KMS-11 (cell line): Measurements from ENCODE around the gene PYGL.
A peak's percentile ranks its signal among the peaks of the same experiment; 100 is the strongest.
"Not testable (repeated sequence)": the region's sequence is repeated elsewhere in the genome, so short reads cannot be mapped to it uniquely, and the experiment has no call there.

ENCODE experiments used
- H2AFZ ChIP-seq: fragments of 200-600 bp; sonication (generic); 2 replicates; pipeline ENCODE4 v1.6.1; 2016; ENCODE audit warnings: antibody characterized with exemption, mixed run types, low read depth
- H3K27ac ChIP-seq: fragments of 200-600 bp; sonication (generic); 2 replicates; pipeline ENCODE4 v1.6.1; 2016; ENCODE audit warnings: mild to moderate bottlenecking, mixed run types
- H3K27me3 ChIP-seq: fragments of 200-600 bp; sonication (generic); 2 replicates; pipeline ENCODE4 v1.6.1; 2017; ENCODE audit warnings: mild to moderate bottlenecking, low read depth, mixed run types, moderate library complexity; ENCODE audit not compliant: insufficient read depth
- H3K36me3 ChIP-seq: fragments of 200-600 bp; sonication (generic); 2 replicates; pipeline ENCODE4 v1.6.1; 2017; ENCODE audit warnings: mild to moderate bottlenecking, mixed run types; ENCODE audit not compliant: insufficient read depth
- H3K4me1 ChIP-seq: fragments of 200-600 bp; sonication (generic); 2 replicates; pipeline ENCODE4 v1.6.1; 2016; ENCODE audit warnings: mild to moderate bottlenecking, low read depth, mixed run types; ENCODE audit not compliant: poor library complexity, severe bottlenecking
- H3K4me2 ChIP-seq: fragments of 200-600 bp; sonication (generic); 2 replicates; pipeline ENCODE4 v1.7.0; 2016; ENCODE audit warnings: mild to moderate bottlenecking, mixed run types
- H3K4me3 ChIP-seq: fragments of 200-600 bp; sonication (generic); IDR thresholded peaks from 2 replicates; pipeline ENCODE4 v1.6.1; 2017; ENCODE audit warnings: low read depth, low read length, mixed read lengths; ENCODE audit not compliant: insufficient read depth
- H3K79me2 ChIP-seq: fragments of 200-600 bp; sonication (generic); 2 replicates; pipeline ENCODE4 v1.6.1; 2016; ENCODE audit warnings: low read depth, mixed run types; ENCODE audit not compliant: insufficient read depth
- H3K9ac ChIP-seq: fragments of 200-600 bp; sonication (generic); 2 replicates; pipeline ENCODE4 v1.6.1; 2016; ENCODE audit warnings: mild to moderate bottlenecking, mixed run types
- H4K20me1 ChIP-seq: fragments of 200-600 bp; sonication (generic); 2 replicates; pipeline ENCODE4 v1.6.1; 2016; ENCODE audit warnings: mild to moderate bottlenecking, mixed run types; ENCODE audit not compliant: insufficient read depth
- TF ChIP-seq, protein P1 (sequence below): fragments of 200-600 bp; sonication (generic); conservative IDR thresholded peaks from 2 replicates; pipeline ENCODE4 v1.6.1; 2017; ENCODE audit warnings: low read depth, mild to moderate bottlenecking, antibody characterized with exemption, low read length, moderate library complexity, mixed read lengths

The PYGL gene

DNA sequence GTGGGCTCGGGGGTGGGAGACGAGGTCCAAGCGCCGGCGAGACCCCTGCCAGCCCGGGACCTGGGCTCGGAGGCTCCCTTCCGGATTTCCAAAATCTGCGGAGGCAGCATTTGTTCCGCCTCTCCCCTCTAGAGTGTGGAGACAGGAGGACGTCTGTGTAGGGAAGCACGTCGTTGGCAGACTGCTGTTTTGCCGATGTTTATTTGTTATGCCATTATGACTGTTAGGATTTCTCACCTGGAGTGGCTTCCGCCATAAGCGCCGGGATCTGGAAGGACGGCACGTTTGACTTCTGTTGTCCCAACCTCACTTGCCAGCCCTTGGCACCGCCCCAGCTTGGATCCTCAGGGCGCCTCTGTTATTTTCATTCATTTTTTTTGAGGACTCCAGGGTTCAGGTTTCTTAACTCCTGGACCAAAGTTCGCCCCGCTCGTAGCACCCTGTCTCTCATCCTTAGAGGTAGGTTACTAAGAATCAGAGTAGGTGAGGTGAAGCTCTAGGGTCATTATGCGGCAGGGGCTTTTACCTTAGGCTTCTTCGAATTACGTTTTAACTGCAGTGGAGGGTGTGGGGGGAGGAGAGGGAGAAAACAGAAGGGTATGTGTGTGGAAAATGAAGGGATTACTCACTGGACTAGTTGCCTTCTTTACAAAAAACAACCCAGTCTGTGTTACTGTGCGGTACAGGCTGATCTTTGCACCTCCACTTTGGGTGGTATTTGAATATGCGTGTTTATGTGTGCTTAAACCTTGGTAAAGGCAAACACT is 547 bp upstream of the PYGL start:
- TF ChIP-seq, protein P1, sequence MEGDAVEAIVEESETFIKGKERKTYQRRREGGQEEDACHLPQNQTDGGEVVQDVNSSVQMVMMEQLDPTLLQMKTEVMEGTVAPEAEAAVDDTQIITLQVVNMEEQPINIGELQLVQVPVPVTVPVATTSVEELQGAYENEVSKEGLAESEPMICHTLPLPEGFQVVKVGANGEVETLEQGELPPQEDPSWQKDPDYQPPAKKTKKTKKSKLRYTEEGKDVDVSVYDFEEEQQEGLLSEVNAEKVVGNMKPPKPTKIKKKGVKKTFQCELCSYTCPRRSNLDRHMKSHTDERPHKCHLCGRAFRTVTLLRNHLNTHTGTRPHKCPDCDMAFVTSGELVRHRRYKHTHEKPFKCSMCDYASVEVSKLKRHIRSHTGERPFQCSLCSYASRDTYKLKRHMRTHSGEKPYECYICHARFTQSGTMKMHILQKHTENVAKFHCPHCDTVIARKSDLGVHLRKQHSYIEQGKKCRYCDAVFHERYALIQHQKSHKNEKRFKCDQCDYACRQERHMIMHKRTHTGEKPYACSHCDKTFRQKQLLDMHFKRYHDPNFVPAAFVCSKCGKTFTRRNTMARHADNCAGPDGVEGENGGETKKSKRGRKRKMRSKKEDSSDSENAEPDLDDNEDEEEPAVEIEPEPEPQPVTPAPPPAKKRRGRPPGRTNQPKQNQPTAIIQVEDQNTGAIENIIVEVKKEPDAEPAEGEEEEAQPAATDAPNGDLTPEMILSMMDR: no peak
- Histone ChIP-seq H3K27ac (no peak overlapping the region), H2AFZ (0 out of 2 replicates have a peak overlapping the region, but pooled peaks have one; percentile 38), H3K4me1 (no peaks in the 10 kb centered on the region), H3K4me3 (no peak overlapping the region), H3K4me2 (no peak overlapping the region), H4K20me1 (no peaks in the 10 kb centered on the region), H3K27me3 (no peaks in the 10 kb centered on the region), H3K79me2 (no peaks in the 10 kb centered on the region), H3K36me3 (no peaks in the 10 kb centered on the region), H3K9ac (no peak overlapping the region)

DNA sequence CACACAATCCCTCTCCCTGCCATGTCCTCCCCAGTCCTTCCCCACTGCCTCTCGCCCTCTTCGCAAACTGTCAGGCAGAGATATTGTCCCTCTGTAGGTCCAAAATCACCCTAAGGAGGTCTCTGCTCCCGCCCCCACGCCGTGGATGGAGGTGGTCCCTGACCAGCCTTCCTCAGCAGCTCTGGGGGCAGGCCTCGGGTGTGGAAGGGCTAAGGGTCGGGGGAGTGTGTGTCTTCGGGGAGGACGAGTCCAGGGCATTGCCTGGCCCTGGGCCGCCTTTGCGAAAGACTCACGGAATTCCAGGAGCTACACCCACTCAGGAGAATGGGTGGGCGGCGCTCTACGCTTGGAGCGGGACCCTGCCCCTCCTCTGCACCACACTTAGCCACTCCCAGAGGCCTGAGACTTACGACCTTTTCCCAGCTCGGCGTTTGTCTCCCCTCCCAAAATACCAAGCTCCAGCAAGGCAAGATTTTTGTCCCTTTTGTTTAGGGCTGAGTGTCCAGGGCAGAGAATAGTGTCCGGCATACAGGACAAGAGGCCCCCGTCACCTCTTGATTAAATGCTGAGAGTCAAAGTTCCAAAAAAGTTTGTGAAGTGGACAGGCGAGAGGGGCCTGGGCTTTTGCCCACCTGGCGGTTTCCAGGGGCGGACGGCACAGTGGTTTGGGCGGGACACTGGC is 881 bp downstream of the PYGL start:
- Histone ChIP-seq H3K79me2 (no peaks in the 10 kb centered on the region), H3K27ac (no peak overlapping the region), H3K27me3 (no peaks in the 10 kb centered on the region), H2AFZ (no peak overlapping the region), H3K36me3 (no peaks in the 10 kb centered on the region), H3K4me2 (no peak overlapping the region), H3K9ac (no peak overlapping the region), H4K20me1 (no peaks in the 10 kb centered on the region), H3K4me3 (no peak overlapping the region), H3K4me1 (no peaks in the 10 kb centered on the region)
- TF ChIP-seq, protein P1: no peak

DNA sequence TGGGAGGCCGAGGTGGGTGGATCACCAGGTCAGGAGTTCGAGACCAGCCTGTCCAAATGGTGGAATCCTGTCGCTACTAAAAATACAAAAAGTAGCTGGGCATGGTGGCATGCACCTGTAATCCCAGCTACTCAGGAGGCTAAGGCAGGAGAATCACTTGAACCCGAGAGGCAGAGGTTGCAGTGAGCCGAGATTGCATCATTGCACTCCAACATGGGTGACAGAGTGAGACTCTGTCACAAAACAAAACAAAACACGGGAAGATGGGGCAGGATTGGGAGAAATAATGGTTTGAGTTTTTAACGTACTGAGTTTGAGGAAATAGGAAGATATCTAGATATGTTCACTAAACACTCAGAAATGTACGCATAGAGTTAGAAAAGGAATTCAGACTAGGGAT is 2.6 kb downstream of the PYGL start:
- H3K4me2 ChIP-seq, H3K27ac ChIP-seq, H3K4me3 ChIP-seq, H3K4me1 ChIP-seq, H4K20me1 ChIP-seq, H3K79me2 ChIP-seq, H3K9ac ChIP-seq, H2AFZ ChIP-seq, H3K36me3 ChIP-seq, H3K27me3 ChIP-seq: not testable (repeated sequence)

DNA sequence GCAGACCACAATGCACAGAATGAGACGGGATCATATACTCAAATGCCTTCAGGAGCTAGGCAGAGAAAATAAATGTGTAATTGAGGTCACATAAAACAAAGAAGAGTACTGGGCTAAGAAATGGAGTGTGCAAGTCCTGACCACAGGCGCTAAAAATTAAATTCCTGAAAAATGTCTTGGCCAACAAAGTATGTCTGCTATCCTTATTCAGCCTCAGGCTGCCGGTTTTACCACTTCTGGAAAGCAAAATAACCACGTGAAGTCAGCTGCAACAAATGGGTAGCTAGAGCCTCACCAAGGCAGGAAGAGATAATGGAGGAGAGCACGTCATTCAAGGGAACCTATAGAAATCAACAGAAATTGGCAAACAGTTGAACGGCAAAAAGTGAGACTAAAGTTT is 3.1 kb downstream of the PYGL start:
- Histone ChIP-seq H3K4me2 (no peak overlapping the region), H3K27ac (no peak overlapping the region), H3K4me1 (no peaks in the 10 kb centered on the region), H3K36me3 (no peaks in the 10 kb centered on the region), H3K79me2 (no peaks in the 10 kb centered on the region), H3K9ac (no peak overlapping the region), H2AFZ (no peak overlapping the region), H4K20me1 (no peaks in the 10 kb centered on the region), H3K27me3 (no peaks in the 10 kb centered on the region), H3K4me3 (no peak overlapping the region)
- TF ChIP-seq, protein P1: no peak

DNA sequence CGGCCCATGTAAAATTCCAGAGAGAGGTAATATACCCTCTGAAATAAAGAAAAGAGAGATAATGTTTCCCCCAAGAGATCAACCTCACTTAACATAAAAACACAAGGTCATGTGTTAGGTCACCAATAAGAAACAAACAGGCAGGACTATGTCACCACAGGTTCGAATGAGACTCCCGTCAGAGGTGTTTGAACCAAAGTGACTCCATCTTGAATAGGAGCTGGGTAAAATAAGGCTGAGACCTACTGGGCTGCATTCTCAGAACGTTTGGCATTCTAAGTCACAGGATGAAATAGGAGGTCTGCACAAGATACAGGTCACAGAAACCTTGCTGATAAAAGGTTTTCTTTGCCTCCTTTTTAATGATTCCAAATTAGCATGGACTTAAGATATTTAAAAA is 6.5 kb downstream of the PYGL start:
- Histone ChIP-seq H2AFZ (no peak overlapping the region), H4K20me1 (no peaks in the 10 kb centered on the region), H3K4me1 (no peaks in the 10 kb centered on the region), H3K79me2 (no peaks in the 10 kb centered on the region), H3K27me3 (no peaks in the 10 kb centered on the region), H3K9ac (no peak overlapping the region), H3K27ac (no peak overlapping the region), H3K4me3 (no peak overlapping the region), H3K36me3 (no peaks in the 10 kb centered on the region), H3K4me2 (no peak overlapping the region)
- TF ChIP-seq, protein P1: no peak
